GM19043 (cell line): Measurements from ENCODE around the gene CHRNB2.

Experiments used
- ATAC-seq: cut with Tn5 transposase; IDR thresholded peaks from one replicate; pipeline ENCODE4 v1.9.1; 2021; ENCODE audit warnings: low read depth; ENCODE audit not compliant: unreplicated experiment

The CHRNB2 gene

DNA sequence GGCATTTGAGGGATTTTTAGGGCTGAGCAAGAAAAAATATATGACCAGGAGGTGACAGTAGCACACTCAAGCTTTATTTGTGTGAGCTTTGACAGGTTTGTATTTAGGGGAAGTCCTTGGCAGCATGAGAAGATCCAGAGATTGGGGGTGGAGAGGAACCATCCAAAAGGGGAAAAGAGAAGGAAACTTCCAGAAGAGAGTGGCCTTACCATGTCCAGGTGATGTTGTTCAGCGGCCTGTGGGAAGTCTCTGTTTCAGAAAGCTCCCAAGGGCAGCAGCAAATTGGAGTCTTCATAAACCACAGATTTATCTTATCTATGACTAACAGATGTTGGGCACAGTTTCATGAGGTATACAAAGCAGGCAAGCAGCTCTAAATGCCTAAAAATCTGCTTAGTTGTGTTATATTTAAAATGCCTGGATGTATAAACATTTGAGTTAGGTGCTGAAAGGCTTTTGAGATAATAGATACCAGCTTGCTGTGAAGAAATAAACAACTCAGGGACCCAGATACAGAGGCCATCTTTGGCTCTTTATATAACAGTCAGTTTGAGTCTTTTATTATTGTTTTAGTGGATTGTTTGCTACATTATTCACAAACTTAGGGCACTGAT, 61.6 kb downstream of the CHRNB2 start:
- no peak for ATAC-seq
